HG03095 (cell line): ENCODE results near the gene LRPAP1.

Experiments used
- ATAC-seq: cut with Tn5 transposase; IDR thresholded peaks from one replicate; pipeline ENCODE4 v1.9.1; 2021; ENCODE audit warnings: moderate library complexity; ENCODE audit not compliant: unreplicated experiment

The LRPAP1 gene

GRCh38 chr4:3533423-3533820 is 1.2 kb upstream of the LRPAP1 start:
- no peak for ATAC-seq

GRCh38 chr4:3532751-3533422 is 665 bp upstream of the LRPAP1 start:
- ATAC-seq = no peak

GRCh38 chr4:3531318-3531878 is 824 bp downstream of the LRPAP1 start:
- ATAC-seq = no peak

GRCh38 chr4:3530663-3531254 is 1.5 kb downstream of the LRPAP1 start:
- ATAC-seq = no peak

- ATAC-seq = no peak
These were observed 2.2 kb downstream of the LRPAP1 start for GRCh38 chr4:3530051-3530450.

GRCh38 chr4:3529363-3529762 is 2.9 kb downstream of the LRPAP1 start:
- ATAC-seq = no peak

GRCh38 chr4:3527914-3528876 is 4.0 kb downstream of the LRPAP1 start:
- no peak for ATAC-seq

GRCh38 chr4:3527101-3527913 is 4.9 kb downstream of the LRPAP1 start:
- ATAC-seq = no peak

GRCh38 chr4:3526456-3526855 is 5.8 kb downstream of the LRPAP1 start:
- no peak for ATAC-seq

GRCh38 chr4:3525532-3526430 is 6.4 kb downstream of the LRPAP1 start:
- ATAC-seq = no peak

GRCh38 chr4:3524920-3525319 is 7.3 kb downstream of the LRPAP1 start:
- ATAC-seq = no peak

GRCh38 chr4:3524349-3524748 is 7.9 kb downstream of the LRPAP1 start:
- ATAC-seq = no peak

GRCh38 chr4:3523628-3524221 is 8.5 kb downstream of the LRPAP1 start:
- ATAC-seq = no peak

GRCh38 chr4:3523146-3523627 is 9.0 kb downstream of the LRPAP1 start:
- ATAC-seq = no peak

- no peak for ATAC-seq
These were observed 9.6 kb downstream of the LRPAP1 start for GRCh38 chr4:3522651-3523050.

- no peak for ATAC-seq
These were observed 9.9 kb downstream of the LRPAP1 start for GRCh38 chr4:3522326-3522640.

- ATAC-seq = no peak
These were observed 10.4 kb downstream of the LRPAP1 start for GRCh38 chr4:3521621-3522325.

- ATAC-seq = no peak
These were observed 11.2 kb downstream of the LRPAP1 start for GRCh38 chr4:3520796-3521600.
